HepG2 (cell line): Measurements from ENCODE around the gene CDKN1C. TPM values are rescaled to one million over a fixed set of nuclear protein-coding genes. Genes with fewer than 3 reads are reported as not detected.

Source experiments
- ATAC-seq: fragments of 200-7000 bp; cut with Tn5 transposase; 3 replicates; pipeline ENCODE4 v1.9.1; 2020; ENCODE audit warnings: mild to moderate bottlenecking, moderate library complexity
- BruUV-seq: library from RNA; stranded (reverse); fragments of 400-500 nt; replicated peaks from 2 replicates; lab custom pipeline; 2021; lab: Mats Ljungman, UMichigan
- CTCF ChIA-PET: fragments of 300-600 bp; formaldehyde crosslinking; extraction: SDS; loops from one replicate; lab custom pipeline; 2021; ENCODE audit warnings: low total read pairs, inconsistent platforms, low intra/inter-chr PET ratio; lab: Yijun Ruan, JAX
- POLR2A ChIA-PET: fragments of 350-600 bp; sonication (Branson Sonifier 250); formaldehyde crosslinking; loops from one replicate; lab custom pipeline; 2020; ENCODE audit warnings: antibody characterized with exemption, inconsistent platforms; lab: Yijun Ruan, JAX
- DNase-seq: peaks from one replicate; pipeline ENCODE4 v3.0.0-alpha.2; 2015; ENCODE audit warnings: low spot score
- FAIRE-seq: peaks from 3 replicates; lab custom pipeline; 2011; peaks lifted over from hg19 to GRCh38; lab: Jason Lieb, UNC
- H2AFZ ChIP-seq: one replicate; pipeline ENCODE4 v1.6.1; 2011; ENCODE audit warnings: low read length, inconsistent platforms
- H3K27ac ChIP-seq: fragments of 300-600 bp; 3 replicates; pipeline ENCODE4 v1.8.0; 2011; ENCODE audit warnings: mixed run types, mild to moderate bottlenecking, mixed read lengths, low read length, inconsistent platforms; ENCODE audit not compliant: insufficient read depth; ENCODE audit errors: extremely low read length
- H3K27me3 ChIP-seq, 2 experiments: fragments of 200-600 bp in 1 of 2; 2 replicates in 1 of 2; 3 replicates in 1 of 2; pipeline versions ENCODE4 v1.6.0 to v1.8.0; 2011; ENCODE audit warnings: low read length in 2 of 2, mild to moderate bottlenecking in 2 of 2, moderate library complexity in 2 of 2, inconsistent platforms in 1 of 2; ENCODE audit not compliant: insufficient read depth in 2 of 2, control insufficient read depth in 1 of 2
- H3K36me3 ChIP-seq, 2 experiments: fragments of 200-600 bp in 1 of 2; replicated peaks in 1 of 2; 2 replicates in 1 of 2; 3 replicates in 1 of 2; pipeline versions ENCODE4 v1.5.1 to v1.8.0; 2011; ENCODE audit warnings: low read length in 2 of 2, inconsistent platforms in 1 of 2; ENCODE audit not compliant: insufficient read depth in 2 of 2, control insufficient read depth in 1 of 2
- H3K4me1 ChIP-seq: 2 replicates; pipeline ENCODE4 v1.5.1; 2012; ENCODE audit warnings: low read length, inconsistent platforms; ENCODE audit not compliant: insufficient read depth
- H3K4me2 ChIP-seq: 2 replicates; pipeline ENCODE4 v1.6.0; 2011; ENCODE audit warnings: low read depth, low read length, inconsistent platforms
- H3K4me3 ChIP-seq, 3 experiments: fragments of 200-600 bp in 1 of 3; sonication (generic), shearing (Covaris generic) in 1 of 3; replicated peaks in 1 of 3; 2 replicates each; pipeline ENCODE4 v1.5.1; 2011 to 2016; ENCODE audit warnings: low read length in 3 of 3, inconsistent platforms in 2 of 3, low read depth in 2 of 3, mild to moderate bottlenecking in 2 of 3, control low read depth in 1 of 3, mixed read lengths in 1 of 3; ENCODE audit not compliant: insufficient read depth in 1 of 3
- H3K79me2 ChIP-seq: one replicate; pipeline ENCODE4 v1.6.1; 2011; ENCODE audit warnings: low read length, inconsistent platforms; ENCODE audit not compliant: insufficient read depth
- H3K9ac ChIP-seq: 2 replicates; pipeline ENCODE4 v1.6.0; 2011; ENCODE audit warnings: mild to moderate bottlenecking, low read depth, low read length, inconsistent platforms; ENCODE audit not compliant: insufficient read depth
- H3K9me3 ChIP-seq: 2 replicates; pipeline ENCODE4 v1.5.1; 2012; ENCODE audit warnings: mild to moderate bottlenecking, low read length
- H4K20me1 ChIP-seq: 2 replicates; pipeline ENCODE4 v1.6.0; 2011; ENCODE audit warnings: inconsistent platforms, mild to moderate bottlenecking, low read length, moderate library complexity; ENCODE audit not compliant: insufficient read depth
- AGO1 ChIP-seq: fragments of 200-400 bp; formaldehyde crosslinking; IDR thresholded peaks from 2 replicates; pipeline ENCODE4 v1.6.1; 2017; ENCODE audit warnings: mild to moderate bottlenecking, low read depth, low read length, moderate library complexity; ENCODE audit not compliant: poor library complexity, severe bottlenecking
- AGO2 ChIP-seq: fragments of 200-400 bp; formaldehyde crosslinking; optimal IDR thresholded peaks from 2 replicates; pipeline ENCODE3; 2017; ENCODE audit warnings: mild to moderate bottlenecking, low read depth, low read length, moderate library complexity
- BHLHE40 ChIP-seq: IDR thresholded peaks from 2 replicates; pipeline ENCODE4 v1.6.1; 2011; ENCODE audit warnings: low read length, improper control_type of control experiment
- HNRNPK ChIP-seq: fragments of 200-400 bp; formaldehyde crosslinking; IDR thresholded peaks from 2 replicates; pipeline ENCODE4 v1.6.1; 2018; ENCODE audit warnings: low read length, low read depth, moderate library complexity, mild to moderate bottlenecking; ENCODE audit not compliant: poor library complexity, severe bottlenecking
- JUND ChIP-seq: sonication (generic); formaldehyde crosslinking; IDR thresholded peaks from 2 replicates; pipeline ENCODE4 v1.8.0; 2022; ENCODE audit warnings: mild to moderate bottlenecking, missing genetic modification reagents
- MXI1 ChIP-seq: IDR thresholded peaks from 3 replicates; pipeline ENCODE4 v1.6.1; 2012; ENCODE audit warnings: low read depth, low read length, inconsistent platforms, borderline replicate concordance
- NFYB ChIP-seq: sonication (generic); formaldehyde crosslinking; IDR thresholded peaks from 2 replicates; pipeline ENCODE4 v1.4.0; 2020; ENCODE audit warnings: missing genetic modification reagents
- POGZ ChIP-seq: sonication (generic); formaldehyde crosslinking; IDR thresholded peaks from 2 replicates; pipeline ENCODE4 v1.4.0; 2020; ENCODE audit warnings: mild to moderate bottlenecking, missing genetic modification reagents
- POLR2AphosphoS5 ChIP-seq: IDR thresholded peaks from 2 replicates; pipeline ENCODE4 v1.6.1; 2012; ENCODE audit warnings: low read depth, low read length
- RFXANK ChIP-seq: IDR thresholded peaks from 2 replicates; pipeline ENCODE4 v1.6.1; 2016
- TBX2 ChIP-seq: sonication (generic); formaldehyde crosslinking; IDR thresholded peaks from 2 replicates; pipeline ENCODE4 v1.5.0; 2020; ENCODE audit warnings: missing genetic modification reagents, mild to moderate bottlenecking, borderline replicate concordance
- ZBTB7A ChIP-seq: sonication (generic); formaldehyde crosslinking; IDR thresholded peaks from 2 replicates; pipeline ENCODE4 v1.8.0; 2022; ENCODE audit warnings: mild to moderate bottlenecking, missing genetic modification reagents
- ZNF670 ChIP-seq: sonication (generic); formaldehyde crosslinking; IDR thresholded peaks from 2 replicates; pipeline ENCODE4 v1.8.0; 2022; ENCODE audit warnings: mild to moderate bottlenecking, missing genetic modification reagents, borderline replicate concordance
- WGBS: methylation state at CpG from one replicate; pipeline ENCODE4 v1.1.6; 2017; ENCODE audit warnings: low lambda C conversion rate; 5-methylcytosine and 5-hydroxymethylcytosine counted together
- in situ Hi-C: cut with HindIII; loops from 2 replicates; pipeline ENCODE4 v1.10.0; 2017; ENCODE audit warnings: low pct_unique_long_range_greater_than_20kb; ENCODE audit not compliant: extremely low pct_ligation_motif_present
- intact Hi-C: fragments of 100-400 bp; cut with micrococcal nuclease; formaldehyde crosslinking; loops from one replicate; pipeline ENCODE4 v1.10.0; 2022; ENCODE audit not compliant: unreplicated experiment
- polyA plus RNA-seq, 8 experiments: library from polyadenylated mRNA; depleted of rRNA in 3 of 8; stranded (reverse) in 7 of 8; unstranded in 1 of 8; fragments of >200 nt; fragmentation: Illumina TruSeq in 4 of 8; extraction: Trizol in 4 of 8; gene quantifications; 2 replicates each; pipeline versions ENCODE4 v1.2.1 to v1.2.3, GENCODE V29; 2011 to 2016; ENCODE audit warnings: low read depth in 4 of 8, missing spikeins in 1 of 8, mixed read lengths in 1 of 8; ENCODE audit not compliant: insufficient read depth in 1 of 8
- total RNA-seq, 5 experiments: library from RNA; depleted of rRNA; stranded (reverse); fragments of >200 nt; fragmentation: Illumina TruSeq; extraction: Trizol; gene quantifications; 2 replicates each; pipeline ENCODE4 v1.2.3, GENCODE V29; 2016; ENCODE audit warnings: low read depth in 1 of 5
- TF ChIP-seq, protein P1 (sequence below): sonication (generic); formaldehyde crosslinking; IDR thresholded peaks from 2 replicates; pipeline ENCODE4 v1.4.0; 2020; ENCODE audit warnings: mild to moderate bottlenecking, missing genetic modification reagents
- TF ChIP-seq, protein P2 (sequence below): sonication (generic); formaldehyde crosslinking; IDR thresholded peaks from 2 replicates; pipeline ENCODE4 v1.5.0; 2020; ENCODE audit warnings: mild to moderate bottlenecking, missing genetic modification reagents, borderline replicate concordance
- TF ChIP-seq, protein P3 (sequence below): fragments of 450-650 bp; IDR thresholded peaks from 2 replicates; pipeline ENCODE4 v1.6.1; 2016

Gene CDKN1C
- total and polyA plus RNA-seq, 2 of the 13 experiments (the other 11 are each of a cell fraction or from before 2014, with no cell fraction given): not detected

DNA sequence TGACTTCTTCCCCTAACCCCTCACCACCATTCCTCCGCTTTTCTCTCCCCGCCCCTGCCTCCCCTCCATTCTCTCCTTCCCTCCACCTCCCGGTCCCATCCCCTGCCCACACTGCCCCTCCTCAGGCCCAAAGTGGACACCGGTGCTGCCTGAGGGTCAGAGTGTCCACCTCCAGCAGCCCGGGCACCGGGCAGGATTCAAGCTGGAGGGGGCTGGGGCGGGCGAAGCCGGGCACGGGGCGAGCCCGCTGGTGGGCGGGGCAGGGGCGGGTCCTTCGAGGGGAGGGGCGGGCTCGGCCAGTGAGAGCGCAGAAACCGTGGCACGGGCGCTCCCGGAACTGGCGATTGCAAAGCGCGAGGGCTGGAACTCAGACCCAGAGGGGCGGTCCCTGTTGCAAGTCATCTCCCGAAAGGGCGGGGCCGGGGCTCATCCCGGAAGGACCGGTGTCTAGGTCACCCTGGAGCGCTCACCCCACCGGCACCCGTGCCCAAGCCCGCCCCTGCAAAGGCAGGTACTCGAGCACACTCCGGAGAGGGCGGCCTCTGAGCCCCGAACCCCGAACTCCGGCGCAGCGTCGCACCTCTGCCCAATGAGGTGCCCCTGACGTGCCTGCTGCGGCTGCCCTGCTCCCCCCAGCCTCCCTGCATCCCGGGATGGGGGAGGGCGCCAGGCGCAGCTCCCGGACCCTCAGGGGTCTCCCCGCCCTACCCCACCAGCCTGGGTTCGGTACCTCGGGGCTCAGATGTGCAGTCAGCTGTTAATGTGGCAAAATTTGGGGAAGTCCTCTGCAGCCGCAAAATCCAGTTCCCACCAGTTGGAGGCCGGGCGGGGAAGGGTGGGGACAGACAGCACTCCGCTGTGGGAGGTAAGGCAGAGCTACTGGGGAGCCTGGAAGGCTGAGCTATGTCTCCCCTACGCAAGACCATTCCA, 16.5 kb upstream of the CDKN1C start:
- Histone ChIP-seq H4K20me1 (0 out of 2 replicates have a peak, but pooled peaks cover 3% of the 10 kb centered on the region), H3K4me3 (peak overlapping the region; percentile 76 to 92 (median 84)), H3K9me3 (no peaks in the 10 kb centered on the region), H2AFZ (no peak overlapping the region), H3K4me1 (peaks cover 28% of the 10 kb centered on the region), H3K36me3 (peaks cover 0 to 3% of the 10 kb centered on the region in 2 experiments; a peak in 1 of 5 replicates), H3K79me2 (peaks cover 10% of the 10 kb centered on the region), H3K9ac (peak overlapping the region; percentile 83), H3K27me3 (no peaks in the 10 kb centered on the region; a peak in 2 of 5 replicates), H3K27ac (peak overlapping the region; percentile 78), H3K4me2 (peak overlapping the region; percentile 99)
- ATAC-seq (peak; percentile 87), FAIRE-seq (peak; percentile 46), DNase-seq (peak; percentile 90)
- POLR2A ChIA-PET: interaction anchor here (0.6 to 2.6 kb wide), 14 partner anchors 10 to 1197 kb away, joined by 3 to 21 read pairs (median 3); partner anchors contain the start of genes KCNQ1OT1 and PHLDA2
- CTCF ChIA-PET: no interaction called here
- BruUV-seq: no TSS peak
- in situ Hi-C loops: no loop called here
- intact Hi-C loops: no loop called here
- WGBS: 18% methylated on average over 11 of the region's 58 CpGs
- no peak for TF ChIP-seq RFXANK (CRISPR knock-in tag)
- TF ChIP-seq AGO1: peak; percentile 15
- peak; percentile 70 for TF ChIP-seq BHLHE40
- no peak for TF ChIP-seq ZBTB7A (CRISPR knock-in tag)
- TF ChIP-seq HNRNPK: peak; percentile 21
- TF ChIP-seq, protein P1, sequence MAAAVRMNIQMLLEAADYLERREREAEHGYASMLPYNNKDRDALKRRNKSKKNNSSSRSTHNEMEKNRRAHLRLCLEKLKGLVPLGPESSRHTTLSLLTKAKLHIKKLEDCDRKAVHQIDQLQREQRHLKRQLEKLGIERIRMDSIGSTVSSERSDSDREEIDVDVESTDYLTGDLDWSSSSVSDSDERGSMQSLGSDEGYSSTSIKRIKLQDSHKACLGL (CRISPR knock-in tag): no peak
- no peak for TF ChIP-seq AGO2
- TF ChIP-seq NFYB (CRISPR knock-in tag): peak; percentile 47; the same call in 1 of the 2 replicates
- TF ChIP-seq TBX2 (CRISPR knock-in tag): peak; percentile 61
- TF ChIP-seq, protein P2, sequence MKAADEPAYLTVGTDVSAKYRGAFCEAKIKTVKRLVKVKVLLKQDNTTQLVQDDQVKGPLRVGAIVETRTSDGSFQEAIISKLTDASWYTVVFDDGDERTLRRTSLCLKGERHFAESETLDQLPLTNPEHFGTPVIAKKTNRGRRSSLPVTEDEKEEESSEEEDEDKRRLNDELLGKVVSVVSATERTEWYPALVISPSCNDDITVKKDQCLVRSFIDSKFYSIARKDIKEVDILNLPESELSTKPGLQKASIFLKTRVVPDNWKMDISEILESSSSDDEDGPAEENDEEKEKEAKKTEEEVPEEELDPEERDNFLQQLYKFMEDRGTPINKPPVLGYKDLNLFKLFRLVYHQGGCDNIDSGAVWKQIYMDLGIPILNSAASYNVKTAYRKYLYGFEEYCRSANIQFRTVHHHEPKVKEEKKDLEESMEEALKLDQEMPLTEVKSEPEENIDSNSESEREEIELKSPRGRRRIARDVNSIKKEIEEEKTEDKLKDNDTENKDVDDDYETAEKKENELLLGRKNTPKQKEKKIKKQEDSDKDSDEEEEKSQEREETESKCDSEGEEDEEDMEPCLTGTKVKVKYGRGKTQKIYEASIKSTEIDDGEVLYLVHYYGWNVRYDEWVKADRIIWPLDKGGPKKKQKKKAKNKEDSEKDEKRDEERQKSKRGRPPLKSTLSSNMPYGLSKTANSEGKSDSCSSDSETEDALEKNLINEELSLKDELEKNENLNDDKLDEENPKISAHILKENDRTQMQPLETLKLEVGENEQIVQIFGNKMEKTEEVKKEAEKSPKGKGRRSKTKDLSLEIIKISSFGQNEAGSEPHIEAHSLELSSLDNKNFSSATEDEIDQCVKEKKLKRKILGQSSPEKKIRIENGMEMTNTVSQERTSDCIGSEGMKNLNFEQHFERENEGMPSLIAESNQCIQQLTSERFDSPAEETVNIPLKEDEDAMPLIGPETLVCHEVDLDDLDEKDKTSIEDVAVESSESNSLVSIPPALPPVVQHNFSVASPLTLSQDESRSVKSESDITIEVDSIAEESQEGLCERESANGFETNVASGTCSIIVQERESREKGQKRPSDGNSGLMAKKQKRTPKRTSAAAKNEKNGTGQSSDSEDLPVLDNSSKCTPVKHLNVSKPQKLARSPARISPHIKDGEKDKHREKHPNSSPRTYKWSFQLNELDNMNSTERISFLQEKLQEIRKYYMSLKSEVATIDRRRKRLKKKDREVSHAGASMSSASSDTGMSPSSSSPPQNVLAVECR (CRISPR knock-in tag): peak; percentile 67; the same call in 1 of the 2 replicates
- no peak for TF ChIP-seq JUND (CRISPR knock-in tag)
- TF ChIP-seq, protein P3, sequence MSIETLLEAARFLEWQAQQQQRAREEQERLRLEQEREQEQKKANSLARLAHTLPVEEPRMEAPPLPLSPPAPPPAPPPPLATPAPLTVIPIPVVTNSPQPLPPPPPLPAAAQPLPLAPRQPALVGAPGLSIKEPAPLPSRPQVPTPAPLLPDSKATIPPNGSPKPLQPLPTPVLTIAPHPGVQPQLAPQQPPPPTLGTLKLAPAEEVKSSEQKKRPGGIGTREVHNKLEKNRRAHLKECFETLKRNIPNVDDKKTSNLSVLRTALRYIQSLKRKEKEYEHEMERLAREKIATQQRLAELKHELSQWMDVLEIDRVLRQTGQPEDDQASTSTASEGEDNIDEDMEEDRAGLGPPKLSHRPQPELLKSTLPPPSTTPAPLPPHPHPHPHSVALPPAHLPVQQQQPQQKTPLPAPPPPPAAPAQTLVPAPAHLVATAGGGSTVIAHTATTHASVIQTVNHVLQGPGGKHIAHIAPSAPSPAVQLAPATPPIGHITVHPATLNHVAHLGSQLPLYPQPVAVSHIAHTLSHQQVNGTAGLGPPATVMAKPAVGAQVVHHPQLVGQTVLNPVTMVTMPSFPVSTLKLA: no peak
- TF ChIP-seq POGZ (CRISPR knock-in tag): no peak
- TF ChIP-seq ZNF670 (CRISPR knock-in tag): 0 out of 2 replicates have a peak, but pooled peaks have one; percentile 27
- peak; percentile 64; the same call in 1 of the 3 replicates for TF ChIP-seq MXI1
- 0 out of 2 replicates have a peak, but pooled peaks have one; percentile 25 for TF ChIP-seq POLR2AphosphoS5
